Activated CD4-positive, alpha-beta T cell treated with anti-CD3 and anti-CD28 coated beads, Interleukin-2, amount 50 U/mL, for 1 hour (primary cell): ENCODE measurements around the gene GRK1.

Experiments
- DNase-seq: peaks from one replicate; pipeline ENCODE4 v3.0.0-alpha.2; 2020

The GRK1 gene

DNA sequence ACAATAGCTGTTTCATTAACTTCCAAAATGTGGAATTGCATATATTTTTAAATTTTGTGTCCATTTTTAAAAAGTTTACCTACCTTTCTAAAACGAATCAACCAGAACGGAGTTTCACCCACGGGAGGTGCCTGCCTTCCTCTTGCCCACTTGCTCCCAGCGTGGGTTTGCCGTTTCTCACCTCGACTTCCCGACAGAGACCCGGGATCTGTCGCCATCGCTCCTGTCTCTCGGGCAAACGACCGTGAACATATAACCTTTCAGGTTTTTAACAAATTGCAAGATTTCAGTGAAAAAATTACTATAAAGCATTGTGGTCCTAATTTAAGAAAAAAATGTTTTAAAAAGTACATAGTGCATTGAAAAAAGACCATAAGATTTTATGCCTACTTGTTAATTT lies 96.2 kb downstream of the GRK1 start:
- DNase-seq, result no peak

GRCh38 chr13:113763961-113764792 lies 97.2 kb downstream of the GRK1 start:
- DNase-seq, result no peak

DNA sequence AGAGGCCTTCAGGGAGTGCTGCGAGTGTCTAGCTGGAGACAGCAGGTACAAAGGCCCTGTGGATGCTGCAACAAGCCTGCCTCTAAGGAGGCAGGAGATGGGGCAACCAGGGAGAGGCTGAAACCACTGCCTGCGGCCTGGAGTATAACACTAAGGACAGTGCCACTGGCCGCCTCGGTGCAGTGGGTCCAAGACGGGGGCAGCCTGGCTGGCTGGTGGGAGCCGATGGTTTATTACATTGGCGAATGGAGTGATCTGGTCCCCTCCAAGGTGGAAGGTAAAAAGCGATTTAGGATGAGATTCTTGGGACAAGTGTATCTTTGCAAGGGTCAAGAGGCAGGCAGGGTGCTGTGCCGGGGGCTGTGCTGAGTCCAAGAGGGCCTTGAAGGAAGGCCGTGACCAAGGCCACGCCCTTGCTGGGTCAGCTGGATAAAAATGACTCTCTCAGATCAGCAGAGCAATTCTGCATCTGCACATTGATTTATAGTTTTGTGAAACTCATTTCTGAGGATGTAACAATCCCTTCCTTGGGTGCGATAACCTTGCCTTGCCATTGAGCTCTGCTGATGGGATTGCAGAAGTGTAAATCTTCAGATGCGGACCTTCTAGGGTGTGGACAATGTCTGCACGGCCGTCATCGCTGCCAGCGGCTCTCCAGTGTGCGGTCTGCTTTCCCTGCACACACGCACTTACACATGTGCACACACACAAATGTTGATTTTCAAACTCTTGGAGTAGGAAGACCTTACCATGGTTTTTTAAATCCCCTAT lies 98.0 kb downstream of the GRK1 start:
- DNase-seq, result no peak

GRCh38 chr13:113765564-113765910 lies 98.5 kb downstream of the GRK1 start:
- no peak for DNase-seq

DNA sequence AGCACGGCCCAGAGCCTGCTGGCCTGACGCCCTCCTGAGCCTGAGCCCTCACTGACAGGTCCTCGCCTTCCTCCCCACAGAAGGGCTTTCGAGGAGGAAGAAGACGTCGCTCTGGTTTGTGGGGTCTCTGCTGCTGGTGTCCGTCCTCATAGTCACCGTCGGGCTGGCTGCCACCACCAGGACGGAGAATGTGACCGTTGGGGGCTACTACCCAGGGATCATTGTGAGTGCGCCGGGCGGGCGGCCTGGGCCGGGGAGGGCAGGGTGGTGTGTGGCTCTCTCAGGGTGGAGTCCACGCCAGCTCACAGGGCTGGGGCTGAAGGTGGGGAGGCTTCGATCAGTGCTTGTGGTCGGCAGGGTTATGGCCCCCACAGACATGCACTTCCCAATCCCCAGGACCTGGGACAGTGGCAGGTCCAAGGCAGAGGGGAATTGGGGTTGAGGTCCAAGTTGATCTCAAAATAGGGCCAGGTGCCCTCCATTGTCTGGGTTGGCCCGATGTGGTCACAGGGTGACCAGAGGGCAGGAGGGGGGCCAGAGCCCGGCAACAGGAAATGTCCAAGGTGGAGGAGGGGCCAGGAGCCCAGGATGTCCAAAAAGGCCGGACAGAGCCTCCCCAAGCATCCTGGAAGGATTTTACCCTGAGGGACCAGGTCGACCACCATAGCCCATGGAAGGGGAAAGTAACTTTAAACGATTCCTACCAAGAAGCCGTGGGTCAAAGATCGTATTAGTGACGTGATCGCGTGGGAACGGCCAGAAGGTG lies 99.2 kb downstream of the GRK1 start:
- DNase-seq, result no peak

GRCh38 chr13:113767366-113767765 lies 100.3 kb downstream of the GRK1 start:
- no peak for DNase-seq

- no peak for DNase-seq
Observed at GRCh38 chr13:113768018-113768905, 101.2 kb downstream of the GRK1 start.

- no peak for DNase-seq
Observed at GRCh38 chr13:113769106-113769505, 102.1 kb downstream of the GRK1 start.

GRCh38 chr13:113769881-113770280 lies 102.9 kb downstream of the GRK1 start:
- no peak for DNase-seq

GRCh38 chr13:113770441-113770840 lies 103.4 kb downstream of the GRK1 start:
- DNase-seq, result no peak

GRCh38 chr13:113770937-113771336 lies 103.9 kb downstream of the GRK1 start:
- no peak for DNase-seq

DNA sequence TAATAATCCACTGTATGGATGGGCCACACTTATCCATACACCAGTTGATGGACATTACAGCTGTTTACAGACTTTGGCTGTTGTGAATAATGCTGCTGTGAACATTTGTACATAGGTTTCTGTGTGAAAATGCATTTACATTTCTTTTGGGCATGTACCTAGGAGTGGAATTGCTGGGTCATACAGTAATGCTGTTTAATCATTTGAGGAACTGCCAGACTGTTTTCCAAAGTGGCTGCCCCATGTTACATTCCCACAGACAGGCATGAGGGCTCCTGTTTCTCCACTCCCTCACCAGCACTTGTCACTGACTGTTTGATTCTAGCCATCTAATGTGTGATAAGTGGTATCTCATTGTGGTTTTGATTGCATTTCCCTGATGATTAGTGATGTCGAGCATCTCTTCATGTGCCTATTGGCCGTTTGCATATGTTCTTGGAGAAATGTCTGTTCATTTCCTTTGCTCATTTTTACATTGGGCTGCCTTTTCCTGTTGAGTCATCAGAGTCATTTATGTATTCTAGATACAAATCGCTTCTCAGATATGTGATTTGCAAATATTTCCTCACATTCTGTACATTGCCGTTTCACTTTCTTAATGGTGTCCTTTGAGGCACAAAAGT lies 104.8 kb downstream of the GRK1 start:
- DNase-seq, result no peak

GRCh38 chr13:113774177-113775107 lies 107.4 kb downstream of the GRK1 start:
- DNase-seq, result no peak

GRCh38 chr13:113775451-113776145 lies 108.6 kb downstream of the GRK1 start:
- no peak for DNase-seq

- DNase-seq, result no peak
Observed at GRCh38 chr13:113776231-113777125, 109.5 kb downstream of the GRK1 start.

GRCh38 chr13:113777311-113778260 lies 110.6 kb downstream of the GRK1 start:
- DNase-seq, result no peak

GRCh38 chr13:113781571-113781970 lies 114.6 kb downstream of the GRK1 start:
- DNase-seq, result no peak

DNA sequence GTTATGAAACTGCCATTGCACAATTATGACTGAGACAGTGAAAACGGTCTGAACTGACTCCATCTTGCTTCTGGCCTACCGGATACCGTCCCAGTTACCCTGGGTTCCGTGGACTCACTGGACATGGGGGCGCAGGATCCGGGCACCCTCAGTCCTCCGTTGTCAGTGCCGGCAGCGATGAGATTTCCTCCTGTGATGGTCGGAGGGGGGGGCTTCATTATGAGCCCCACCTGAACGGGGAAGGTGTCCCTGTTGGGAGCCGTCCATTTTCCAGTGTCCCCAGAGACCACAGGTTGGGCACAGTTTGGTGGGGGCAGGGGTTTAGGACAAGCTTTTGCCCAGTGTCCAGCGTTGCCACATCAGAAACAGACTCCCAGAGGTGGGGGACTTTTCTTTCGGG lies 115.5 kb downstream of the GRK1 start:
- no peak for DNase-seq
